H9 (cell line): Measurements from ENCODE around the gene CFAP99. TPM values are rescaled to one million over a fixed set of nuclear protein-coding genes. Genes with fewer than 3 reads are reported as not detected.
A peak's percentile ranks its signal among the peaks of the same experiment; 100 is the strongest.

Experiments
- DNase-seq: peaks from one replicate; pipeline ENCODE4 v3.0.0-alpha.2; 2017
- H2AFZ ChIP-seq: one replicate; pipeline ENCODE4 v1.6.1; 2013; ENCODE audit warnings: mild to moderate bottlenecking, low read length, control low read depth, moderate library complexity
- H2AK5ac ChIP-seq: 2 replicates; pipeline ENCODE4 v1.6.1; 2013; ENCODE audit warnings: low read length, control low read depth, mixed read lengths; ENCODE audit not compliant: insufficient read length
- H2BK120ac ChIP-seq: one replicate; pipeline ENCODE4 v1.6.1; 2013; ENCODE audit warnings: low read depth, mild to moderate bottlenecking, low read length, control low read depth, inconsistent platforms; ENCODE audit not compliant: poor library complexity, severe bottlenecking
- H2BK12ac ChIP-seq: 2 replicates; pipeline ENCODE4 v1.6.1; 2013; ENCODE audit warnings: low read length, control low read depth, mixed read lengths, low read depth; ENCODE audit not compliant: insufficient read length
- H2BK15ac ChIP-seq: 2 replicates; pipeline ENCODE4 v1.6.1; 2013; ENCODE audit warnings: low read depth, low read length, control low read depth
- H2BK20ac ChIP-seq: one replicate; pipeline ENCODE4 v1.6.1; 2013; ENCODE audit warnings: low read depth, mild to moderate bottlenecking, low read length, control low read depth, inconsistent platforms; ENCODE audit not compliant: poor library complexity, severe bottlenecking
- H2BK5ac ChIP-seq: 2 replicates; pipeline ENCODE4 v1.6.1; 2013; ENCODE audit warnings: low read length, control low read depth, mixed read lengths; ENCODE audit not compliant: insufficient read length
- H3K14ac ChIP-seq: 2 replicates; pipeline ENCODE4 v1.6.1; 2013; ENCODE audit warnings: low read length, control low read depth; ENCODE audit not compliant: insufficient read depth
- H3K18ac ChIP-seq: 2 replicates; pipeline ENCODE4 v1.6.1; 2013; ENCODE audit warnings: low read depth, mild to moderate bottlenecking, mixed read lengths, low read length, control low read depth; ENCODE audit not compliant: insufficient read length
- H3K23ac ChIP-seq: 2 replicates; pipeline ENCODE4 v1.6.1; 2013; ENCODE audit warnings: low read length, control low read depth, mixed read lengths, low read depth; ENCODE audit not compliant: insufficient read length
- H3K23me2 ChIP-seq: 2 replicates; pipeline ENCODE4 v1.6.1; 2013; ENCODE audit warnings: low read depth, mild to moderate bottlenecking, mixed read lengths, low read length, control low read depth; ENCODE audit not compliant: insufficient read length, poor library complexity, severe bottlenecking
- H3K27ac ChIP-seq: 2 replicates; pipeline ENCODE4 v1.5.1; 2013; ENCODE audit warnings: low read length, control low read depth, mixed read lengths, low read depth; ENCODE audit not compliant: insufficient read length
- H3K27me3 ChIP-seq: 2 replicates; pipeline ENCODE4 v1.6.1; 2013; ENCODE audit warnings: low read length, control low read depth, inconsistent platforms; ENCODE audit not compliant: insufficient read depth
- H3K4ac ChIP-seq: 2 replicates; pipeline ENCODE4 v1.6.1; 2013; ENCODE audit warnings: low read depth, mild to moderate bottlenecking, control low read depth, inconsistent platforms, low read length, moderate library complexity
- H3K4me1 ChIP-seq: 2 replicates; pipeline ENCODE4 v1.6.1; 2013; ENCODE audit warnings: low read length, control low read depth, inconsistent platforms; ENCODE audit not compliant: insufficient read depth
- H3K4me2 ChIP-seq: 2 replicates; pipeline ENCODE4 v1.6.1; 2013; ENCODE audit warnings: low read length, control low read depth, mixed read lengths; ENCODE audit not compliant: insufficient read length, insufficient read depth
- H3K56ac ChIP-seq: 2 replicates; pipeline ENCODE4 v1.6.1; 2013; ENCODE audit warnings: low read depth, mild to moderate bottlenecking, mixed read lengths, low read length, control low read depth; ENCODE audit not compliant: insufficient read length
- H3K79me1 ChIP-seq: 2 replicates; pipeline ENCODE4 v1.6.1; 2013; ENCODE audit warnings: low read depth, mild to moderate bottlenecking, moderate library complexity, low read length, control low read depth, inconsistent platforms; ENCODE audit not compliant: insufficient read depth, poor library complexity, severe bottlenecking
- H3K79me2 ChIP-seq: 2 replicates; pipeline ENCODE4 v1.6.1; 2013; ENCODE audit warnings: low read length, control low read depth, inconsistent platforms; ENCODE audit not compliant: insufficient read depth
- H3K9ac ChIP-seq: 2 replicates; pipeline ENCODE4 v1.6.1; 2013; ENCODE audit warnings: low read length, control low read depth, mixed read lengths; ENCODE audit not compliant: insufficient read length; ENCODE audit errors: extremely low read depth
- H3K9me3 ChIP-seq: one replicate; pipeline ENCODE4 v1.6.1; 2013; ENCODE audit warnings: low read depth, low read length, inconsistent platforms; ENCODE audit not compliant: control insufficient read depth
- H3T11ph ChIP-seq: one replicate; pipeline ENCODE4 v1.6.1; 2013; ENCODE audit warnings: mild to moderate bottlenecking, low read length, control low read depth, inconsistent platforms
- H4K20me1 ChIP-seq: one replicate; pipeline ENCODE4 v1.6.1; 2013; ENCODE audit not compliant: control insufficient read depth, insufficient read length, insufficient read depth
- H4K5ac ChIP-seq: 2 replicates; pipeline ENCODE4 v1.6.1; 2013; ENCODE audit warnings: low read depth, mild to moderate bottlenecking, mixed read lengths, low read length, control low read depth; ENCODE audit not compliant: insufficient read length
- H4K8ac ChIP-seq: replicated peaks from 2 replicates; pipeline ENCODE4 v1.6.1; 2013; ENCODE audit warnings: low read length, control low read depth, mixed read lengths, low read depth; ENCODE audit not compliant: insufficient read length
- H4K91ac ChIP-seq: 2 replicates; pipeline ENCODE4 v1.6.1; 2013; ENCODE audit warnings: low read depth, mild to moderate bottlenecking, moderate library complexity, mixed read lengths, low read length, control low read depth; ENCODE audit not compliant: insufficient read length
- H3K27ac Mint-ChIP-seq, 3 experiments: 2 replicates in 2 of 3; 3 replicates in 1 of 3; pipeline ENCODE4 v1.8.0; 2020 to 2021; ENCODE audit warnings: mixed read lengths in 3 of 3, mild to moderate bottlenecking in 1 of 3, moderate library complexity in 1 of 3
- H3K27me3 Mint-ChIP-seq: 2 replicates; pipeline ENCODE4 v1.8.0; 2021; ENCODE audit warnings: low read depth, mild to moderate bottlenecking, moderate library complexity, mixed read lengths
- H3K36me3 Mint-ChIP-seq, 3 experiments: 2 replicates in 2 of 3; 3 replicates in 1 of 3; pipeline ENCODE4 v1.8.0; 2020 to 2021; ENCODE audit warnings: low read depth in 3 of 3, mixed read lengths in 3 of 3; ENCODE audit not compliant: insufficient read depth in 1 of 3
- H3K4me1 Mint-ChIP-seq, 2 experiments: 2 replicates each; pipeline ENCODE4 v1.8.0; 2020; ENCODE audit warnings: mixed read lengths in 2 of 2
- H3K4me3 Mint-ChIP-seq, 2 experiments: 2 replicates in 1 of 2; 3 replicates in 1 of 2; pipeline ENCODE4 v1.8.0; 2020 to 2021; ENCODE audit warnings: mild to moderate bottlenecking in 2 of 2, mixed read lengths in 2 of 2, moderate library complexity in 1 of 2
- H3K9me3 Mint-ChIP-seq, 2 experiments: 2 replicates in 1 of 2; 3 replicates in 1 of 2; pipeline ENCODE4 v1.8.0; 2020; ENCODE audit warnings: mild to moderate bottlenecking in 2 of 2, mixed read lengths in 2 of 2, moderate library complexity in 1 of 2
- WGBS: extraction: QIAGEN DNeasy Blood & Tissue Kit; methylation state at CpG from one replicate; pipeline ENCODE4 v1.1.7; 2013; ENCODE audit warnings: missing lambda C conversion rate, low lambda C conversion rate, mixed read lengths; ENCODE audit not compliant: insufficient read length; ENCODE audit errors: extremely low coverage; 5-methylcytosine and 5-hydroxymethylcytosine counted together
- total RNA-seq: library from RNA; stranded (reverse); gene quantifications from 2 replicates; pipeline ENCODE4 v1.2.1, GENCODE V29; 2021
- TF ChIP-seq, protein P1 (sequence below): fragments of 200-600 bp; sonication (generic); conservative IDR thresholded peaks from 3 replicates; pipeline ENCODE4 v1.8.0; 2021; ENCODE audit warnings: antibody characterized with exemption, mild to moderate bottlenecking

CFAP99 gene
- total RNA-seq, 1 experiment from 2014 or later: 0.35 TPM

DNA sequence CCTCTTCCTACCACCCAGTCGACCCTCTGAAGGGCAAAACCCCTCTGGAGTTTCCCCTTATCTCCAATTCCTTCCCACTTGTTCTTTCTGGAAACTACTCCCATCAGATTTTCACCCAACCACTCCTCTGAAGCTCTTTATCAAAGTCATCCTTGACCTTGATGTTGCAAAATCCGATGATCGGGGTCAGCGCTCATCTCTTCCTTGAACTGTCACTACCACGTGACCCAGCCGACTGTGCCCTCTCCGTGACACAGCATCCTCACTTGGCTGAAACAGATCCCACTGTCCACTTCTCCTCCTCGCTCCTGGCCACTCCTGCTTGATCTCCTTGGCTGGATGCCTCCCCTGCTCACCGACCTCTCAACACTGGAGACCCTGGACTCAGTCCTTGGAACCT is 1.1 kb downstream of the CFAP99 start:
- Histone ChIP-seq H3K56ac (no peak overlapping the region), H3K4ac (no peak overlapping the region), H3K27me3 (peaks cover 33% of the 10 kb centered on the region; the same call in 1 of the 2 replicates), H2BK20ac (no peak overlapping the region), H3K79me1 (no peaks in the 10 kb centered on the region), H2AK5ac (no peak overlapping the region), H2AFZ (no peak overlapping the region), H3K23me2 (peaks cover 21% of the 10 kb centered on the region), H4K8ac (no peak overlapping the region), H3K4me2 (no peak overlapping the region), H2BK120ac (no peak overlapping the region), H4K20me1 (no peaks in the 10 kb centered on the region), H3K9me3 (no peaks in the 10 kb centered on the region), H2BK5ac (no peak overlapping the region), H3K4me1 (no peaks in the 10 kb centered on the region; the same call in 1 of the 2 replicates), H3T11ph (no peak overlapping the region), H3K23ac (no peak overlapping the region), H4K5ac (no peak overlapping the region), H3K27ac (no peak overlapping the region), H3K9ac (no peak overlapping the region), H2BK12ac (no peak overlapping the region), H3K14ac (no peak overlapping the region), H3K79me2 (no peaks in the 10 kb centered on the region), H4K91ac (no peak overlapping the region), H2BK15ac (no peak overlapping the region), H3K18ac (no peak overlapping the region)
- Mint-ChIP-seq H3K4me3 (peak overlapping the region in 1 of 2 experiments; percentile 78; a peak in 3 of 5 replicates), H3K27me3 (peaks cover 74% of the 10 kb centered on the region), H3K4me1 (peaks cover 30 to 35% of the 10 kb centered on the region in 2 experiments), H3K27ac (no peak overlapping the region), H3K9me3 (peaks cover 0 to 3% of the 10 kb centered on the region in 2 experiments; a peak in 4 of 5 replicates), H3K36me3 (no peaks in the 10 kb centered on the region; a peak in 1 of 7 replicates)
- WGBS: no CpG with 5 or more reads among the region's 9 CpGs
- TF ChIP-seq, protein P1, sequence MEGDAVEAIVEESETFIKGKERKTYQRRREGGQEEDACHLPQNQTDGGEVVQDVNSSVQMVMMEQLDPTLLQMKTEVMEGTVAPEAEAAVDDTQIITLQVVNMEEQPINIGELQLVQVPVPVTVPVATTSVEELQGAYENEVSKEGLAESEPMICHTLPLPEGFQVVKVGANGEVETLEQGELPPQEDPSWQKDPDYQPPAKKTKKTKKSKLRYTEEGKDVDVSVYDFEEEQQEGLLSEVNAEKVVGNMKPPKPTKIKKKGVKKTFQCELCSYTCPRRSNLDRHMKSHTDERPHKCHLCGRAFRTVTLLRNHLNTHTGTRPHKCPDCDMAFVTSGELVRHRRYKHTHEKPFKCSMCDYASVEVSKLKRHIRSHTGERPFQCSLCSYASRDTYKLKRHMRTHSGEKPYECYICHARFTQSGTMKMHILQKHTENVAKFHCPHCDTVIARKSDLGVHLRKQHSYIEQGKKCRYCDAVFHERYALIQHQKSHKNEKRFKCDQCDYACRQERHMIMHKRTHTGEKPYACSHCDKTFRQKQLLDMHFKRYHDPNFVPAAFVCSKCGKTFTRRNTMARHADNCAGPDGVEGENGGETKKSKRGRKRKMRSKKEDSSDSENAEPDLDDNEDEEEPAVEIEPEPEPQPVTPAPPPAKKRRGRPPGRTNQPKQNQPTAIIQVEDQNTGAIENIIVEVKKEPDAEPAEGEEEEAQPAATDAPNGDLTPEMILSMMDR: no peak
- DNase-seq: no peak
